Measurements from ENCODE around the gene CCDC86.

DNA sequence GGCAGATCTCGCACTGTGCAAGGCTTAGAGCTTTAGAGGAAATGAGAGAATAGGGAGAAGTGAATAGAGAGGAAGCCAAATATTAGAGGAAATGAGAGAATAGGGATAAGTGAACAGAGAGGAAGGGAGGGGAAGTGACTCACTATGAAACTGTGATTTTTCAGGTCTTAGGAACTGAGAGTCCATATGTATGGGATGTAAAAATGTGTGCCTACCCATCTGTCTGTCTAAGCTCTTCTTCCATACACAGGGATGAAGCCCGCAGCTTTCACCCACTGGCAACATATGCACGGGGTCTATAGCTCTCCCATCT, 6.4 kb upstream of the CCDC86 start:
- TF ChIP-seq EZH2phosphoT487 (IDR thresholded peaks at IDR 0.05; ENCODE audit: borderline replicate concordance, low read depth, low read length): no peak
- TF ChIP-seq, protein P1, sequence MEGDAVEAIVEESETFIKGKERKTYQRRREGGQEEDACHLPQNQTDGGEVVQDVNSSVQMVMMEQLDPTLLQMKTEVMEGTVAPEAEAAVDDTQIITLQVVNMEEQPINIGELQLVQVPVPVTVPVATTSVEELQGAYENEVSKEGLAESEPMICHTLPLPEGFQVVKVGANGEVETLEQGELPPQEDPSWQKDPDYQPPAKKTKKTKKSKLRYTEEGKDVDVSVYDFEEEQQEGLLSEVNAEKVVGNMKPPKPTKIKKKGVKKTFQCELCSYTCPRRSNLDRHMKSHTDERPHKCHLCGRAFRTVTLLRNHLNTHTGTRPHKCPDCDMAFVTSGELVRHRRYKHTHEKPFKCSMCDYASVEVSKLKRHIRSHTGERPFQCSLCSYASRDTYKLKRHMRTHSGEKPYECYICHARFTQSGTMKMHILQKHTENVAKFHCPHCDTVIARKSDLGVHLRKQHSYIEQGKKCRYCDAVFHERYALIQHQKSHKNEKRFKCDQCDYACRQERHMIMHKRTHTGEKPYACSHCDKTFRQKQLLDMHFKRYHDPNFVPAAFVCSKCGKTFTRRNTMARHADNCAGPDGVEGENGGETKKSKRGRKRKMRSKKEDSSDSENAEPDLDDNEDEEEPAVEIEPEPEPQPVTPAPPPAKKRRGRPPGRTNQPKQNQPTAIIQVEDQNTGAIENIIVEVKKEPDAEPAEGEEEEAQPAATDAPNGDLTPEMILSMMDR (conservative IDR thresholded peaks at IDR 0.05; ENCODE audit: low read length): no peak

Data from OCI-LY7 (cell line).